Upper lobe of left lung (tissue), 4 donors: ENCODE data around the gene PUM1.

Source experiments
- EP300 ChIP-seq, 4 donors: sonication (generic); formaldehyde crosslinking; IDR thresholded peaks; one replicate each; pipeline ENCODE4 v1.5.1; 2017; ENCODE audit warnings: antibody characterized with exemption in 4 of 4, control low read depth in 2 of 4
- POLR2A ChIP-seq, 4 donors: fragments of 450-650 bp; IDR thresholded peaks; one replicate each; pipeline ENCODE4 v1.5.1; 2016 to 2017; ENCODE audit warnings: antibody characterized with exemption in 4 of 4, mild to moderate bottlenecking in 2 of 4
- POLR2AphosphoS5 ChIP-seq, 2 donors: sonication (generic); formaldehyde crosslinking; IDR thresholded peaks; one replicate each; pipeline ENCODE4 v1.5.1; 2017; ENCODE audit warnings: antibody characterized with exemption in 2 of 2
- TF ChIP-seq, protein P1 (sequence below), 6 experiments: fragments of 450-650 bp in 4 of 6; fragments of 200-600 bp in 2 of 6; sonication (generic) in 2 of 6; IDR thresholded peaks; one replicate each; pipeline ENCODE4 v1.5.1; 2016 to 2019; ENCODE audit warnings: antibody characterized with exemption in 6 of 6

DNA sequence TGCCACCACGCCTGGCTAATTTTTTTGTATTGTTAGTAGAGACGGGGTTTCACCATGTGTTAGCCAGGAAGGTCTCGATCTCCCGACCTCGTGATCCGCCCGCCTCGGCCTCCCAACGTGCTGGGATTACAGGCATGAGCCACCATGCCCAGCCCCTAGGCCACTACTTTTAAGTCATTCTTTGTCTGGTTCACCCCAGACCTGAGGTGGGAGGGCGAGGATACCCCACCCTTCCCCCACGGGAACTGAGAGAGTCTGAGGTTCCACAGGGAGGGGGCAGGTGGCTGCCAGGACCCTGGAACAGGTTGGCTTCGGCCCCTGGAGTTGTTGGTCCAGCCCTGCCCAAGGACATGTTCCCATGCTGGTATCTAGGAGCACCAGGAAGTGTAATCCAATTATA is 149.2 kb downstream of the PUM1 start:
- TF ChIP-seq, protein P1, sequence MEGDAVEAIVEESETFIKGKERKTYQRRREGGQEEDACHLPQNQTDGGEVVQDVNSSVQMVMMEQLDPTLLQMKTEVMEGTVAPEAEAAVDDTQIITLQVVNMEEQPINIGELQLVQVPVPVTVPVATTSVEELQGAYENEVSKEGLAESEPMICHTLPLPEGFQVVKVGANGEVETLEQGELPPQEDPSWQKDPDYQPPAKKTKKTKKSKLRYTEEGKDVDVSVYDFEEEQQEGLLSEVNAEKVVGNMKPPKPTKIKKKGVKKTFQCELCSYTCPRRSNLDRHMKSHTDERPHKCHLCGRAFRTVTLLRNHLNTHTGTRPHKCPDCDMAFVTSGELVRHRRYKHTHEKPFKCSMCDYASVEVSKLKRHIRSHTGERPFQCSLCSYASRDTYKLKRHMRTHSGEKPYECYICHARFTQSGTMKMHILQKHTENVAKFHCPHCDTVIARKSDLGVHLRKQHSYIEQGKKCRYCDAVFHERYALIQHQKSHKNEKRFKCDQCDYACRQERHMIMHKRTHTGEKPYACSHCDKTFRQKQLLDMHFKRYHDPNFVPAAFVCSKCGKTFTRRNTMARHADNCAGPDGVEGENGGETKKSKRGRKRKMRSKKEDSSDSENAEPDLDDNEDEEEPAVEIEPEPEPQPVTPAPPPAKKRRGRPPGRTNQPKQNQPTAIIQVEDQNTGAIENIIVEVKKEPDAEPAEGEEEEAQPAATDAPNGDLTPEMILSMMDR (IDR thresholded peaks at IDR 0.05), result no peak
- TF ChIP-seq POLR2AphosphoS5 (IDR thresholded peaks at IDR 0.05) (no peak), POLR2A (IDR thresholded peaks at IDR 0.05) (no peak), EP300 (IDR thresholded peaks at IDR 0.05) (no peak)
